K562 (cell line): ENCODE measurements around the gene CCNQ. TPM values are rescaled to one million over a fixed set of nuclear protein-coding genes. Genes with fewer than 3 reads are reported as not detected.

Experiments
- BDP1 ChIP-seq: IDR thresholded peaks from 3 replicates; pipeline ENCODE4 v1.6.1; 2011; ENCODE audit not compliant: insufficient read length, insufficient read depth
- CBX1 ChIP-seq: sonication (generic); IDR thresholded peaks from 2 replicates; pipeline ENCODE4 v1.6.1; 2016; ENCODE audit warnings: antibody characterized with exemption, low read depth, mild to moderate bottlenecking
- ELF1 ChIP-seq: fragments of 200-800 bp; sonication (Bioruptor generic); IDR thresholded peaks from 2 replicates; pipeline ENCODE4 v1.6.1; 2016; ENCODE audit warnings: missing genetic modification characterization, missing compliant biosample characterization
- ETV1 ChIP-seq: fragments of 450-650 bp; conservative IDR thresholded peaks from 2 replicates; pipeline ENCODE4 v1.6.1; 2016; ENCODE audit warnings: missing genetic modification characterization, control low read depth, low read depth, missing compliant biosample characterization
- FOXJ2 ChIP-seq: fragments of 200-800 bp; sonication (Bioruptor generic); IDR thresholded peaks from 2 replicates; pipeline ENCODE4 v1.6.1; 2016; ENCODE audit warnings: missing genetic modification characterization, missing compliant biosample characterization
- FOXJ3 ChIP-seq: sonication (generic); formaldehyde crosslinking; IDR thresholded peaks from 2 replicates; pipeline ENCODE4 v1.4.0; 2020; ENCODE audit warnings: mild to moderate bottlenecking, missing genetic modification reagents
- GABPB2 ChIP-seq: fragments of 250-450 bp; sonication (Bioruptor Pico); conservative IDR thresholded peaks from 2 replicates; pipeline ENCODE4 v1.5.1; 2021; ENCODE audit warnings: mild to moderate bottlenecking
- HDAC1 ChIP-seq, 2 experiments: fragments of 450-650 bp; IDR thresholded peaks; 2 replicates each; pipeline ENCODE4 v1.6.1; 2016 to 2017; ENCODE audit warnings: inconsistent platforms in 1 of 2, mild to moderate bottlenecking in 1 of 2, moderate library complexity in 1 of 2
- HDAC2 ChIP-seq: fragments of 450-650 bp; IDR thresholded peaks from 2 replicates; pipeline ENCODE4 v1.6.1; 2016; ENCODE audit warnings: mild to moderate bottlenecking
- KDM2B ChIP-seq: fragments of 250-450 bp; sonication (Bioruptor Pico); IDR thresholded peaks from 2 replicates; pipeline ENCODE4 v1.8.0; 2021; ENCODE audit warnings: mild to moderate bottlenecking, moderate library complexity
- KDM5B ChIP-seq: fragments of 200-600 bp; sonication (generic); IDR thresholded peaks from 2 replicates; pipeline ENCODE4 v1.6.1; 2012; ENCODE audit warnings: low read depth, mild to moderate bottlenecking, moderate library complexity, low read length, control low read depth, inconsistent platforms; ENCODE audit not compliant: insufficient replicate concordance
- KLF1 ChIP-seq: fragments of 450-650 bp; IDR thresholded peaks from 2 replicates; pipeline ENCODE4 v1.6.1; 2016; ENCODE audit warnings: missing genetic modification characterization, missing compliant biosample characterization
- MAX ChIP-seq: sonication (generic); formaldehyde crosslinking; IDR thresholded peaks from 2 replicates; pipeline ENCODE4 v1.9.0; 2022; ENCODE audit warnings: mild to moderate bottlenecking, missing genetic modification reagents
- MTA1 ChIP-seq: fragments of 450-650 bp; IDR thresholded peaks from 2 replicates; pipeline ENCODE4 v1.6.1; 2017; ENCODE audit warnings: borderline replicate concordance
- MYBL2 ChIP-seq, 2 experiments: fragments of 450-650 bp in 1 of 2; sonication (generic) in 1 of 2; formaldehyde crosslinking in 1 of 2; IDR thresholded peaks; 2 replicates each; pipeline versions ENCODE4 v1.6.1 to v1.8.1; 2017 to 2022; ENCODE audit warnings: borderline replicate concordance in 1 of 2, inconsistent platforms in 1 of 2, low read depth in 1 of 2, mild to moderate bottlenecking in 1 of 2, missing genetic modification reagents in 1 of 2, moderate library complexity in 1 of 2
- NEUROD1 ChIP-seq: fragments of 150-350 bp; IDR thresholded peaks from 2 replicates; pipeline ENCODE4 v1.6.1; 2014; ENCODE audit warnings: borderline replicate concordance, low read length, low read depth; ENCODE audit not compliant: partially characterized antibody
- PHF8 ChIP-seq: fragments of 200-600 bp; sonication (generic); IDR thresholded peaks from 2 replicates; pipeline ENCODE4 v1.6.1; 2012; ENCODE audit warnings: mixed run types, mild to moderate bottlenecking, inconsistent platforms, low read length, moderate library complexity, borderline replicate concordance
- PRPF4 ChIP-seq: fragments of 200-400 bp; formaldehyde crosslinking; IDR thresholded peaks from one replicate; pipeline ENCODE4 v1.6.1; 2017; ENCODE audit warnings: low read length, low read depth, mild to moderate bottlenecking; ENCODE audit not compliant: insufficient read depth, poor library complexity, severe bottlenecking
- PYGO2 ChIP-seq: fragments of 450-650 bp; IDR thresholded peaks from 2 replicates; pipeline ENCODE4 v1.6.1; 2016; ENCODE audit warnings: mild to moderate bottlenecking, missing genetic modification characterization, moderate library complexity, missing compliant biosample characterization
- SRSF3 ChIP-seq: fragments of 200-400 bp; formaldehyde crosslinking; IDR thresholded peaks from 2 replicates; pipeline ENCODE4 v1.6.1; 2016; ENCODE audit warnings: mild to moderate bottlenecking, low read length, moderate library complexity; ENCODE audit not compliant: insufficient read depth
- ZFP30 ChIP-seq: fragments of 250-450 bp; sonication (Bioruptor Pico); IDR thresholded peaks from 2 replicates; pipeline ENCODE4 v1.8.0; 2022; ENCODE audit warnings: moderate library complexity, mild to moderate bottlenecking, inconsistent platforms, borderline replicate concordance
- ZFP36 ChIP-seq: fragments of 150-350 bp; IDR thresholded peaks from 2 replicates; pipeline ENCODE4 v1.6.1; 2018; ENCODE audit warnings: low read length, low read depth; ENCODE audit not compliant: partially characterized antibody
- ZNF140 ChIP-seq: fragments of 250-450 bp; sonication (Bioruptor Pico); IDR thresholded peaks from 2 replicates; pipeline ENCODE4 v1.8.0; 2021; ENCODE audit warnings: moderate library complexity, mild to moderate bottlenecking, inconsistent platforms
- ZNF41 ChIP-seq: fragments of 250-450 bp; sonication (Bioruptor Pico); conservative IDR thresholded peaks from 2 replicates; pipeline ENCODE4 v1.4.0; 2020; ENCODE audit warnings: mild to moderate bottlenecking
- polyA plus RNA-seq, 8 experiments: library from polyadenylated mRNA; depleted of rRNA in 4 of 8; stranded (reverse) in 5 of 8; unstranded in 3 of 8; fragments of >200 nt; fragmentation: Nextera tagmentation in 2 of 8; fragmentation: Illumina TruSeq in 1 of 8; extraction: Ambion mirVana in 2 of 8; extraction: Trizol in 1 of 8; gene quantifications; 2 replicates each; pipeline versions ENCODE4 v1.2.1 to v1.2.3, GENCODE V29; 2011 to 2014; ENCODE audit warnings: inconsistent platforms in 1 of 8, missing spikeins in 1 of 8
- total RNA-seq, 7 experiments: library from RNA; depleted of rRNA in 6 of 7; stranded (reverse); fragments of >200 nt in 6 of 7; fragmentation: Illumina TruSeq in 2 of 7; extraction: Trizol in 2 of 7; gene quantifications; 2 replicates each; pipeline versions ENCODE4 v1.2.1 to v1.2.3, GENCODE V29; 2011 to 2021; ENCODE audit warnings: low replicate concordance in 1 of 7
- TF ChIP-seq, protein P1 (sequence below): fragments of 450-650 bp; IDR thresholded peaks from 2 replicates; pipeline ENCODE4 v1.6.1; 2017; ENCODE audit warnings: antibody characterized with exemption

Gene CCNQ
- total and polyA plus RNA-seq, 9 of the 15 experiments (the other 6 are each of a cell fraction or from before 2014, with no cell fraction given): 0.92 to 53.8 (median 25.3) TPM

DNA sequence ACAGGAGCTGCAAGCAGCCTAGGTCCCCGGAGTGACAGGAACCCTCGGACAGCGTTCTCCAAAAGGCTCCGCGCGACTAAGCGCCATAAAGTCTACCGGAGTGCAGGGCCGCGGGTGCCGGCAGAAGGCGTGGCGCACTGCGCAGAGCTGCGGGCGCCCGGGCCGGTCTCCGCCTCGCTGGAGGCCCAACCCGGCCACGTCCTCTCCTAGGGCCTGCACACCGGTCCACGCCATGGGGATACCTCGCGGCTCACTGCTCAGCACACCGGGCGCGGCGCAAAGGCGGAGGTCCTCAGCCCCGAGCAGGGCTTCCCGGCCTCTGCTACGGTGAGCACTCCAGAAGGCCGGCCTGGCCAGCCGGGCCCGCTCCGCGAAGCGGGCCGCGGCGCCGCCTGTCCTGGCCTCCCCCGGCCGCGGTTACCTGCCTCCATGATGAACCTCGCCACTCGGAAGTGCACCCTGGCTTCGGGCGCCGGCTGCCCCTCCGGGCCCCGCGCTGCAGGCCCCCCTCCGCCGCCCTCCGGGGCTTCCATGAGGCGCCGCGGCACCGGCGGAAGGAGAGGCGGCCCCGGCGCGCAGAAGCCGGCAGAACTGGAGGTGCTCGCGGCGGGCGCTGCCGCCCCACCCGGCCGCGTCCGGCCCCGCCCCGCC is at the start of gene CCNQ (continued):
- TF ChIP-seq ETV1: no peak
- TF ChIP-seq KDM2B (CRISPR knock-in tag): peak; percentile 21; the same call in 1 of the 2 replicates
- TF ChIP-seq, protein P1, sequence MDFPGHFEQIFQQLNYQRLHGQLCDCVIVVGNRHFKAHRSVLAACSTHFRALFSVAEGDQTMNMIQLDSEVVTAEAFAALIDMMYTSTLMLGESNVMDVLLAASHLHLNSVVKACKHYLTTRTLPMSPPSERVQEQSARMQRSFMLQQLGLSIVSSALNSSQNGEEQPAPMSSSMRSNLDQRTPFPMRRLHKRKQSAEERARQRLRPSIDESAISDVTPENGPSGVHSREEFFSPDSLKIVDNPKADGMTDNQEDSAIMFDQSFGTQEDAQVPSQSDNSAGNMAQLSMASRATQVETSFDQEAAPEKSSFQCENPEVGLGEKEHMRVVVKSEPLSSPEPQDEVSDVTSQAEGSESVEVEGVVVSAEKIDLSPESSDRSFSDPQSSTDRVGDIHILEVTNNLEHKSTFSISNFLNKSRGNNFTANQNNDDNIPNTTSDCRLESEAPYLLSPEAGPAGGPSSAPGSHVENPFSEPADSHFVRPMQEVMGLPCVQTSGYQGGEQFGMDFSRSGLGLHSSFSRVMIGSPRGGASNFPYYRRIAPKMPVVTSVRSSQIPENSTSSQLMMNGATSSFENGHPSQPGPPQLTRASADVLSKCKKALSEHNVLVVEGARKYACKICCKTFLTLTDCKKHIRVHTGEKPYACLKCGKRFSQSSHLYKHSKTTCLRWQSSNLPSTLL: no peak
- no peak for TF ChIP-seq FOXJ2 (tag)
- no peak for TF ChIP-seq PRPF4
- no peak for TF ChIP-seq GABPB2 (CRISPR knock-in tag)
- no peak; the same call in 1 of the 2 replicates for TF ChIP-seq CBX1
- no peak for TF ChIP-seq MTA1
- TF ChIP-seq ZFP36: no peak
- no peak for TF ChIP-seq MAX (CRISPR knock-in tag)
- no peak for TF ChIP-seq MYBL2 (IDR thresholded peaks at IDR 0.05; ENCODE audit: low read depth)
- TF ChIP-seq MYBL2 (CRISPR knock-in tag; IDR thresholded peaks at IDR 0.05; ENCODE audit: borderline replicate concordance): no peak
- TF ChIP-seq PHF8: peak; percentile 66; the same call in 1 of the 2 replicates
- peak in 1 of 2 experiments; percentile 47; a peak in 1 of 4 replicates for TF ChIP-seq HDAC1 (IDR thresholded peaks at IDR 0.05)
- TF ChIP-seq BDP1: no peak
- no peak for TF ChIP-seq NEUROD1
- no peak for TF ChIP-seq ELF1 (tag)
- no peak for TF ChIP-seq ZNF41 (CRISPR knock-in tag)
- TF ChIP-seq KLF1: no peak
- TF ChIP-seq HDAC2: no peak
- TF ChIP-seq FOXJ3: no peak
- TF ChIP-seq PYGO2: no peak
- TF ChIP-seq KDM5B: peak; percentile 6
- TF ChIP-seq SRSF3: no peak
- TF ChIP-seq ZFP30 (CRISPR knock-in tag): no peak
- TF ChIP-seq ZNF140 (CRISPR knock-in tag): no peak
